HepG2 (cell line): ENCODE results near the gene SLC34A3. TPM values are rescaled to one million over a fixed set of nuclear protein-coding genes. Genes with fewer than 3 reads are reported as not detected.

ENCODE experiments used
- ATF7 ChIP-seq, 2 experiments: fragments of 450-650 bp in 1 of 2; sonication (generic) in 1 of 2; formaldehyde crosslinking in 1 of 2; IDR thresholded peaks; 2 replicates each; pipeline versions ENCODE4 v1.4.0 to v1.6.1; 2016 to 2020; ENCODE audit warnings: antibody characterized with exemption in 1 of 2, mild to moderate bottlenecking in 1 of 2, missing genetic modification reagents in 1 of 2
- CEBPB ChIP-seq: IDR thresholded peaks from 2 replicates; pipeline ENCODE4 v1.6.1; 2011; ENCODE audit warnings: low read depth, low read length, improper control_type of control experiment, borderline replicate concordance
- HNF4A ChIP-seq: sonication (generic); formaldehyde crosslinking; IDR thresholded peaks from 2 replicates; pipeline ENCODE4 v1.4.0; 2020; ENCODE audit warnings: missing genetic modification reagents
- NCOA1 ChIP-seq: sonication (generic); formaldehyde crosslinking; IDR thresholded peaks from 2 replicates; pipeline ENCODE4 v1.9.0; 2021; ENCODE audit warnings: missing genetic modification reagents
- RAD51 ChIP-seq: fragments of 450-650 bp; IDR thresholded peaks from 2 replicates; pipeline ENCODE4 v1.6.1; 2016; ENCODE audit warnings: borderline replicate concordance
- RBM39 ChIP-seq: fragments of 200-400 bp; formaldehyde crosslinking; IDR thresholded peaks from one replicate; pipeline ENCODE4 v1.6.1; 2018; ENCODE audit warnings: antibody characterized with exemption, mild to moderate bottlenecking, low read depth, low read length; ENCODE audit not compliant: poor library complexity, severe bottlenecking
- SRSF1 ChIP-seq: fragments of 200-400 bp; formaldehyde crosslinking; optimal IDR thresholded peaks from 2 replicates; pipeline ENCODE3; 2017; ENCODE audit warnings: mild to moderate bottlenecking, low read depth, low read length, moderate library complexity
- TAF15 ChIP-seq: fragments of 200-400 bp; formaldehyde crosslinking; IDR thresholded peaks from one replicate; pipeline ENCODE4 v1.6.1; 2018; ENCODE audit warnings: mild to moderate bottlenecking, low read depth, low read length; ENCODE audit not compliant: poor library complexity, severe bottlenecking
- TARDBP ChIP-seq: sonication (generic); formaldehyde crosslinking; IDR thresholded peaks from 2 replicates; pipeline ENCODE4 v1.8.0; 2022; ENCODE audit warnings: mild to moderate bottlenecking, missing genetic modification reagents
- THAP11 ChIP-seq: IDR thresholded peaks from 2 replicates; pipeline ENCODE4 v1.6.1; 2016; ENCODE audit warnings: missing biosample characterization, missing genetic modification reagents
- ZBTB8A ChIP-seq: sonication (generic); formaldehyde crosslinking; IDR thresholded peaks from 2 replicates; pipeline ENCODE4 v1.4.0; 2020; ENCODE audit warnings: mild to moderate bottlenecking, low read depth, missing genetic modification reagents, borderline replicate concordance
- ZNF121 ChIP-seq: sonication (generic); formaldehyde crosslinking; IDR thresholded peaks from 2 replicates; pipeline ENCODE4 v1.5.0; 2020; ENCODE audit warnings: mild to moderate bottlenecking, missing genetic modification reagents
- ZNF143 ChIP-seq: sonication (generic); formaldehyde crosslinking; IDR thresholded peaks from 2 replicates; pipeline ENCODE4 v1.4.0; 2020; ENCODE audit warnings: missing genetic modification reagents
- ZNF274 ChIP-seq: sonication (generic); formaldehyde crosslinking; IDR thresholded peaks from 2 replicates; pipeline ENCODE4 v1.5.1; 2020; ENCODE audit warnings: mild to moderate bottlenecking, missing genetic modification reagents
- ZNF607 ChIP-seq: sonication (generic); formaldehyde crosslinking; IDR thresholded peaks from 2 replicates; pipeline ENCODE4 v1.5.1; 2020; ENCODE audit warnings: missing genetic modification reagents, mild to moderate bottlenecking, borderline replicate concordance
- ZNF639 ChIP-seq: conservative IDR thresholded peaks from 2 replicates; pipeline ENCODE4 v1.6.1; 2018; ENCODE audit warnings: missing genetic modification reagents
- ZNF781 ChIP-seq: sonication (generic); formaldehyde crosslinking; IDR thresholded peaks from 2 replicates; pipeline ENCODE4 v1.5.1; 2020; ENCODE audit warnings: borderline replicate concordance, mild to moderate bottlenecking, missing genetic modification reagents; ENCODE audit errors: not compliant biosample characterization
- ZNF83 ChIP-seq: sonication (generic); formaldehyde crosslinking; IDR thresholded peaks from 2 replicates; pipeline ENCODE4 v1.4.0; 2020; ENCODE audit warnings: missing genetic modification reagents, mild to moderate bottlenecking, borderline replicate concordance
- ZNF850 ChIP-seq: sonication (generic); formaldehyde crosslinking; conservative IDR thresholded peaks from 2 replicates; pipeline ENCODE4 v1.9.0; 2021; ENCODE audit warnings: mild to moderate bottlenecking, missing genetic modification reagents
- polyA plus RNA-seq, 8 experiments: library from polyadenylated mRNA; depleted of rRNA in 3 of 8; stranded (reverse) in 7 of 8; unstranded in 1 of 8; fragments of >200 nt; fragmentation: Illumina TruSeq in 4 of 8; extraction: Trizol in 4 of 8; gene quantifications; 2 replicates each; pipeline versions ENCODE4 v1.2.1 to v1.2.3, GENCODE V29; 2011 to 2016; ENCODE audit warnings: low read depth in 4 of 8, missing spikeins in 1 of 8, mixed read lengths in 1 of 8; ENCODE audit not compliant: insufficient read depth in 1 of 8
- total RNA-seq, 5 experiments: library from RNA; depleted of rRNA; stranded (reverse); fragments of >200 nt; fragmentation: Illumina TruSeq; extraction: Trizol; gene quantifications; 2 replicates each; pipeline ENCODE4 v1.2.3, GENCODE V29; 2016; ENCODE audit warnings: low read depth in 1 of 5
- TF ChIP-seq, protein P1 (sequence below): sonication (generic); formaldehyde crosslinking; IDR thresholded peaks from 2 replicates; pipeline ENCODE4 v1.4.0; 2020; ENCODE audit warnings: missing genetic modification reagents, borderline replicate concordance
- TF ChIP-seq, protein P2 (sequence below): sonication (generic); formaldehyde crosslinking; conservative IDR thresholded peaks from 2 replicates; pipeline ENCODE4 v1.8.0; 2022; ENCODE audit warnings: mild to moderate bottlenecking, moderate library complexity, missing genetic modification reagents
- TF ChIP-seq, protein P3 (sequence below): IDR thresholded peaks from 2 replicates; pipeline ENCODE4 v1.6.1; 2016; ENCODE audit warnings: missing biosample characterization, missing genetic modification reagents, low read depth

The SLC34A3 gene
- total and polyA plus RNA-seq, 2 of the 13 experiments (the other 11 are each of a cell fraction or from before 2014, with no cell fraction given), result 0.07 to 1.0 TPM

- TF ChIP-seq, protein P1, sequence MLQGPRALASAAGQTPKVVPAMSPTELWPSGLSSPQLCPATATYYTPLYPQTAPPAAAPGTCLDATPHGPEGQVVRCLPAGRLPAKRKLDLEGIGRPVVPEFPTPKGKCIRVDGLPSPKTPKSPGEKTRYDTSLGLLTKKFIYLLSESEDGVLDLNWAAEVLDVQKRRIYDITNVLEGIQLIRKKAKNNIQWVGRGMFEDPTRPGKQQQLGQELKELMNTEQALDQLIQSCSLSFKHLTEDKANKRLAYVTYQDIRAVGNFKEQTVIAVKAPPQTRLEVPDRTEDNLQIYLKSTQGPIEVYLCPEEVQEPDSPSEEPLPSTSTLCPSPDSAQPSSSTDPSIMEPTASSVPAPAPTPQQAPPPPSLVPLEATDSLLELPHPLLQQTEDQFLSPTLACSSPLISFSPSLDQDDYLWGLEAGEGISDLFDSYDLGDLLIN (CRISPR knock-in tag), result peak; percentile 86; the same call in 1 of the 2 replicates
- TF ChIP-seq THAP11, result peak; percentile 77; the same call in 1 of the 2 replicates
- TF ChIP-seq ATF7 (IDR thresholded peaks at IDR 0.05), result no peak
- TF ChIP-seq ATF7 (CRISPR knock-in tag; IDR thresholded peaks at IDR 0.05), result no peak
- no peak for TF ChIP-seq SRSF1
- TF ChIP-seq, protein P2, sequence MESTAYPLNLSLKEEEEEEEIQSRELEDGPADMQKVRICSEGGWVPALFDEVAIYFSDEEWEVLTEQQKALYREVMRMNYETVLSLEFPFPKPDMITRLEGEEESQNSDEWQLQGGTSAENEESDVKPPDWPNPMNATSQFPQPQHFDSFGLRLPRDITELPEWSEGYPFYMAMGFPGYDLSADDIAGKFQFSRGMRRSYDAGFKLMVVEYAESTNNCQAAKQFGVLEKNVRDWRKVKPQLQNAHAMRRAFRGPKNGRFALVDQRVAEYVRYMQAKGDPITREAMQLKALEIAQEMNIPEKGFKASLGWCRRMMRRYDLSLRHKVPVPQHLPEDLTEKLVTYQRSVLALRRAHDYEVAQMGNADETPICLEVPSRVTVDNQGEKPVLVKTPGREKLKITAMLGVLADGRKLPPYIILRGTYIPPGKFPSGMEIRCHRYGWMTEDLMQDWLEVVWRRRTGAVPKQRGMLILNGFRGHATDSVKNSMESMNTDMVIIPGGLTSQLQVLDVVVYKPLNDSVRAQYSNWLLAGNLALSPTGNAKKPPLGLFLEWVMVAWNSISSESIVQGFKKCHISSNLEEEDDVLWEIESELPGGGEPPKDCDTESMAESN (CRISPR knock-in tag), result peak; percentile 3; the same call in 1 of the 2 replicates
- no peak for TF ChIP-seq ZNF639 (CRISPR knock-in tag)
- TF ChIP-seq, protein P3, sequence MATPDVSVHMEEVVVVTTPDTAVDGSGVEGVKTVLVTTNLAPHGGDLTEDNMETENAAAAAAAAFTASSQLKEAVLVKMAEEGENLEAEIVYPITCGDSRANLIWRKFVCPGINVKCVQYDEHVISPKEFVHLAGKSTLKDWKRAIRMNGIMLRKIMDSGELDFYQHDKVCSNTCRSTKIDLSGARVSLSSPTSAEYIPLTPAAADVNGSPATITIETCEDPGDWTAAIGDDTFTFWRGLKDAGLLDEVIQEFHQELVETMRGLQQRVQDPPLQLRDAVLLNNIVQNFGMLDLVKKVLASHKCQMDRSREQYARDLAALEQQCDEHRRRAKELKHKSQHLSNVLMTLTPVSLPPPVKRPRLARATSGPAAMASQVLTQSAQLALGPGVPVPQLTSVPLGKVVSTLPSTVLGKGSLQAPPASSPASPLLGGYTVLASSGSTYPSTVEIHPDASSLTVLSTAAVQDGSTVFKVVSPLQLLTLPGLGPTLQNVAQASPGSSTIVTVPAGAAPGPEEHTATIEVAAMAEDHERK (CRISPR knock-in tag), result no peak
- no peak for TF ChIP-seq RAD51
- peak; percentile 4; the same call in 1 of the 2 replicates for TF ChIP-seq ZNF143 (CRISPR knock-in tag)
- no peak; the same call in 1 of the 2 replicates for TF ChIP-seq ZNF274 (CRISPR knock-in tag)
- TF ChIP-seq TAF15, result no peak
- TF ChIP-seq ZNF607 (CRISPR knock-in tag), result peak; percentile 93
- 0 out of 2 replicates have a peak, but pooled peaks have one; percentile 37 for TF ChIP-seq TARDBP (CRISPR knock-in tag)
- TF ChIP-seq NCOA1 (CRISPR knock-in tag), result 0 out of 2 replicates have a peak, but pooled peaks have one; percentile 20
- no peak for TF ChIP-seq ZBTB8A
- TF ChIP-seq HNF4A (CRISPR knock-in tag), result 0 out of 2 replicates have a peak, but pooled peaks have one; percentile 5
- peak; percentile 60 for TF ChIP-seq ZNF781 (CRISPR knock-in tag)
- no peak for TF ChIP-seq CEBPB
- no peak for TF ChIP-seq ZNF850 (CRISPR knock-in tag)
- TF ChIP-seq ZNF83 (CRISPR knock-in tag), result peak; percentile 60; the same call in 1 of the 2 replicates
- peak; percentile 95 for TF ChIP-seq RBM39
- TF ChIP-seq ZNF121 (CRISPR knock-in tag), result no peak
These were observed 10.3 kb downstream of the SLC34A3 start, which contains the start of gene TUBB4B (continued) for GRCh38 chr9:137240841-137241489.
